LNCaP clone FGC (cell line): Measurements from ENCODE around the gene SHFL.

Experiments used
- DNase-seq: peaks from one replicate; pipeline ENCODE4 v3.0.0-alpha.2; 2011; ENCODE audit warnings: low read depth
- H3K4me3 ChIP-seq: 2 replicates; pipeline ENCODE4 v1.5.1; 2011; ENCODE audit warnings: mild to moderate bottlenecking, low read depth, low read length, control low read depth
- CTCF ChIP-seq: IDR thresholded peaks from 2 replicates; pipeline ENCODE4 v1.5.1; 2012; ENCODE audit warnings: mild to moderate bottlenecking; ENCODE audit not compliant: control insufficient read depth, insufficient read depth; ENCODE audit errors: extremely low read depth

The SHFL gene

DNA sequence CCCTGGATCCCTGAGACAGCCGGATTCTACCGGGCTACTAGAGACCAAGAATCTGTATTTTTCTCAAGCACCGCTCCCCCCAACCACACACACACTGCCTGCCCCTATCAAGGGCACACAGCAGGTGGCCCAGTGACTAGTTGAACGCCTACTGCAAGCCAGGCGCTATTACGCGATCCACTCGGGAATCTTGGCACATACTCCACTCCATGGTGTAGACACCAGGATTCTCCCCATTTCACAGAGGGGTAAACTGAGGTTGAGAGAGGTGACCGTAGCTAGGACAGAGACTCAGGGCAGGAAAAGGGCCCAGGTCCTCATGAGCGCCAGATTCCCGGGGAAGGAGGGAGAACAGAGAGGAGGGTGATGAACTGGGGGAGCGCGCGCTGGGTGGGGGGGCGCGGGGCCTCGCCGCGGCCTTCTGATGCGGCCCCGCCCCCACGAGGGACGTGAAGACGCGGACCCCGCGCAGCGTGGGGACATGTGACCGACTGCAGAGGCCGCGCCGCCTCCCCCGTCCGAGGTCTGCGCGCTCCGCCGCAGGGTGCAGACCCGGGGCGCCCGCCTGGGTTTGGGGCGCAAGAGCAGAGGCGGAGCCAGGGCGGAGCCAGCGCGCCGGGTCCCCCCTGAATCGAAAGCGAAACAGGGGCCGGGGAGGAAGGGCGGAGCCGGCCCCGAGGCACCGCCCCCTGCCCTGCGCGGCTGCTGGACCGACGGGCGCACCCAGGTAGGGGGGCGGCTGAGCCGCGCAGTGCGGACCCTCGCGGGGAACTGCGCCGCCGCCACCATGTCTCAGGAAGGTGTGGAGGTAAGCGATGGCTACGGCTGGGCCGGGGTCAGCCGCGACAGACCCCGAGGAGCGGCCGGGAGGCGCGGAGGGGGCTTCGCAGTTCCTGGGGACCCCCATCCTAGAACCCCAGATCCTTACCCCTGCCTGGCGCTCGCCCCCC is at the start of gene SHFL:
SHFL (plus strand) TSS at position 677 of the 950 bp plus-strand sequence; CDS start at position 788, 111 bp downstream.
- peak within 1 kb of the TSS; percentile 76 for H3K4me3 ChIP-seq
- no peak for TF ChIP-seq CTCF
- DNase-seq: no peak

GRCh38 chr19:10036601-10037071 is 49.5 kb upstream of the SHFL start:
- H3K4me3 ChIP-seq: no peak overlapping the region
- DNase-seq: no peak
- TF ChIP-seq CTCF: no peak

- no peak overlapping the region for H3K4me3 ChIP-seq
- TF ChIP-seq CTCF: no peak
- no peak for DNase-seq
Measured at GRCh38 chr19:10037367-10037766, 48.8 kb upstream of the SHFL start.

DNA sequence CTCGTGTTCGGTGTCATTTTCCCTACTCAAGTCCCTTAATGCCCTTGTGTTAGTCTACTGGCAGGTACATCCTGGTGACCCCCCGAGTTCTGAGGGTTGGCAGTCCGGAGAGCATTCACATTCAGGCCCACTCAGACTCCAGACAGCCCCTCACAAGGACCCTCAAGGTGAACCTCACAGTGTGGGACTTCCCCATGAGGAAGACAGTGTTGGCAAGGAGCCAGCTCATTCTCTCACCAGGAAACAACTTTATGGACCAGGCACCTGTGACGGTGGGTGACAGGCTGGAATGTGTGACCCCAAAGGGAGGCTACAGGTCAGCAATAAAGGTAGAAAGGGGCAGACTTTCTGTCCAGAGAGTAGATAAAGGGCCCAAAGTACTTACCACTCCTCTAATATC is 48.3 kb upstream of the SHFL start:
- H3K4me3 ChIP-seq: no peak overlapping the region
- TF ChIP-seq CTCF: no peak
- DNase-seq: no peak

- DNase-seq: peak; percentile 8
- H3K4me3 ChIP-seq: no peak overlapping the region
- TF ChIP-seq CTCF: no peak
Measured at GRCh38 chr19:10043286-10043927, 42.7 kb upstream of the SHFL start.

- DNase-seq: no peak
- H3K4me3 ChIP-seq: no peak overlapping the region
- TF ChIP-seq CTCF: no peak
Measured at GRCh38 chr19:10044390-10044789, 41.7 kb upstream of the SHFL start.

DNA sequence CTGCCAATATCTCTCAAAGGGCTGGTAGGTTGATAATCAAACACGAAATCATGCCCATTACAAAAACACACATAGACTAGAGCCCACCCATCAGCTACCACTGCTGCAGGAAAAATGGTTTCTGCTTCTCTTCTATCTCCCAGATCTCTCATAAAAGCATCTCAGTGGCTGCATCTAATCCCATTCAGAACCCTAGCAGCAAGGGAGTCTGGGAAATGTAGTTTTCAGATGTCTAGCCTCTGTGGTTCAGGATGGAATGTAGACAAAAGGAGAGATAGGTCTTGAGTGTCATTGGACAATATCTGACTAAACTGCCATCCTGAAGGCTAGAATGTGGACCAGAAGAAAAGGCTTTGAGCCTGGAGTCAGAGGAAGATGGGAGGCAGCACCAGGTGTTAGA is 40.7 kb upstream of the SHFL start:
- H3K4me3 ChIP-seq: no peak overlapping the region

More for the DNA sequence above, 40.7 kb upstream of the SHFL start:
- DNase-seq: no peak
- no peak for TF ChIP-seq CTCF
